Stimulated activated CD4-positive, alpha-beta T cell treated with anti-CD3 and anti-CD28 coated beads, Interleukin-1b, Interleukin-23, amount 100 ng/mL, for 24 hours (primary cell): ENCODE measurements around the gene NLRP7.
"Not testable (repeated sequence)": the region's sequence is repeated elsewhere in the genome, so short reads cannot be mapped to it uniquely, and the experiment has no call there.

Experiments used
- DNase-seq, 4 experiments: peaks; one replicate each; pipeline ENCODE4 v3.0.0-alpha.2; 2020; ENCODE audit warnings: low read depth in 4 of 4, low spot score in 1 of 4

The NLRP7 gene

GRCh38 chr19:54947381-54947780 lies at the start of gene NLRP7:
Gene NLRP7, minus strand, starts transcription at chr19:54947530.
- DNase-seq: no peak

- DNase-seq: no peak
These were observed 48.2 kb upstream of the NLRP7 start for GRCh38 chr19:54995561-54995960.

- DNase-seq: not testable (repeated sequence)
These were observed 42.2 kb upstream of the NLRP7 start for GRCh38 chr19:54989531-54989930.

GRCh38 chr19:54982562-54982961 lies 35.2 kb upstream of the NLRP7 start:
- not testable (repeated sequence) for DNase-seq

- not testable (repeated sequence) for DNase-seq
These were observed 26.1 kb upstream of the NLRP7 start for GRCh38 chr19:54973229-54974090.

- DNase-seq: not testable (repeated sequence)
These were observed 24.1 kb upstream of the NLRP7 start for GRCh38 chr19:54971446-54971845.

- DNase-seq: no peak
These were observed 22.3 kb upstream of the NLRP7 start for GRCh38 chr19:54969647-54970046.

- no peak for DNase-seq
These were observed 20.3 kb upstream of the NLRP7 start for GRCh38 chr19:54967611-54968010.

- not testable (repeated sequence) for DNase-seq
These were observed 17.7 kb upstream of the NLRP7 start for GRCh38 chr19:54965055-54965454.

- DNase-seq: no peak
These were observed 12.5 kb upstream of the NLRP7 start for GRCh38 chr19:54959840-54960239.

- DNase-seq: no peak
These were observed 8.0 kb upstream of the NLRP7 start for GRCh38 chr19:54955376-54955775.

- not testable (repeated sequence) for DNase-seq
These were observed 6.0 kb upstream of the NLRP7 start for GRCh38 chr19:54953345-54953713.

GRCh38 chr19:54952591-54953344 lies 5.4 kb upstream of the NLRP7 start:
- no peak for DNase-seq

GRCh38 chr19:54950580-54950979 lies 3.2 kb upstream of the NLRP7 start:
- DNase-seq: not testable (repeated sequence)

GRCh38 chr19:54949412-54949811 lies 2.1 kb upstream of the NLRP7 start:
- no peak for DNase-seq

- not testable (repeated sequence) for DNase-seq
These were observed 3.5 kb downstream of the NLRP7 start for GRCh38 chr19:54943772-54944361.

GRCh38 chr19:54939538-54939937 lies 7.8 kb downstream of the NLRP7 start:
- DNase-seq: not testable (repeated sequence)

GRCh38 chr19:54938906-54939305 lies 8.4 kb downstream of the NLRP7 start:
- no peak for DNase-seq

GRCh38 chr19:54937926-54938325 lies 9.4 kb downstream of the NLRP7 start:
- DNase-seq: no peak

GRCh38 chr19:54928299-54928698 lies 19.0 kb downstream of the NLRP7 start:
- no peak for DNase-seq

- DNase-seq: no peak
These were observed 24.1 kb downstream of the NLRP7 start for GRCh38 chr19:54923276-54923675.

GRCh38 chr19:54921082-54921481 lies 26.2 kb downstream of the NLRP7 start:
- DNase-seq: no peak
